ENCODE data around the gene BAK1.

- TF ChIP-seq, protein P1, sequence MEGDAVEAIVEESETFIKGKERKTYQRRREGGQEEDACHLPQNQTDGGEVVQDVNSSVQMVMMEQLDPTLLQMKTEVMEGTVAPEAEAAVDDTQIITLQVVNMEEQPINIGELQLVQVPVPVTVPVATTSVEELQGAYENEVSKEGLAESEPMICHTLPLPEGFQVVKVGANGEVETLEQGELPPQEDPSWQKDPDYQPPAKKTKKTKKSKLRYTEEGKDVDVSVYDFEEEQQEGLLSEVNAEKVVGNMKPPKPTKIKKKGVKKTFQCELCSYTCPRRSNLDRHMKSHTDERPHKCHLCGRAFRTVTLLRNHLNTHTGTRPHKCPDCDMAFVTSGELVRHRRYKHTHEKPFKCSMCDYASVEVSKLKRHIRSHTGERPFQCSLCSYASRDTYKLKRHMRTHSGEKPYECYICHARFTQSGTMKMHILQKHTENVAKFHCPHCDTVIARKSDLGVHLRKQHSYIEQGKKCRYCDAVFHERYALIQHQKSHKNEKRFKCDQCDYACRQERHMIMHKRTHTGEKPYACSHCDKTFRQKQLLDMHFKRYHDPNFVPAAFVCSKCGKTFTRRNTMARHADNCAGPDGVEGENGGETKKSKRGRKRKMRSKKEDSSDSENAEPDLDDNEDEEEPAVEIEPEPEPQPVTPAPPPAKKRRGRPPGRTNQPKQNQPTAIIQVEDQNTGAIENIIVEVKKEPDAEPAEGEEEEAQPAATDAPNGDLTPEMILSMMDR (IDR thresholded peaks at IDR 0.05): no peak
- TF ChIP-seq EP300 (IDR thresholded peaks at IDR 0.05): no peak
- TF ChIP-seq POLR2A (IDR thresholded peaks at IDR 0.05): no peak
- TF ChIP-seq POLR2AphosphoS5 (IDR thresholded peaks at IDR 0.05): no peak
Measured at GRCh38 chr6:33606642-33607041, 26.6 kb upstream of the BAK1 start.

Data from upper lobe of left lung (tissue), 4 donors.